CD4-positive, alpha-beta T cell treated with Interleukin-12 subunit alpha and Interleukin-12 subunit beta, for 1 hour (primary cell): ENCODE results near the gene HEATR9.
A peak's percentile ranks its signal among the peaks of the same experiment; 100 is the strongest.

Experiments
- DNase-seq: peaks from one replicate; pipeline ENCODE4 v3.0.0-alpha.2; 2020

Gene HEATR9

GRCh38 chr17:35856603-35857002 lies 12.1 kb downstream of the HEATR9 start:
- DNase-seq: no peak

- DNase-seq: no peak
Measured at GRCh38 chr17:35855965-35856364, 12.7 kb downstream of the HEATR9 start.

- DNase-seq: peak; percentile 74
Measured at GRCh38 chr17:35849469-35850348, 19.0 kb downstream of the HEATR9 start.

- no peak for DNase-seq
Measured at GRCh38 chr17:35847633-35848373, 20.9 kb downstream of the HEATR9 start.

- DNase-seq: no peak
Measured at GRCh38 chr17:35847006-35847405, 21.7 kb downstream of the HEATR9 start.

GRCh38 chr17:35846055-35846809 lies 22.5 kb downstream of the HEATR9 start:
- no peak for DNase-seq

- DNase-seq: no peak
Measured at GRCh38 chr17:35844547-35844946, 24.1 kb downstream of the HEATR9 start.

GRCh38 chr17:35843698-35844097 lies 25.0 kb downstream of the HEATR9 start:
- DNase-seq: no peak

- no peak for DNase-seq
Measured at GRCh38 chr17:35842239-35842638, 26.5 kb downstream of the HEATR9 start.

GRCh38 chr17:35841505-35841904 lies 27.2 kb downstream of the HEATR9 start:
- no peak for DNase-seq

- no peak for DNase-seq
Measured at GRCh38 chr17:35841101-35841500, 27.6 kb downstream of the HEATR9 start.

- DNase-seq: no peak
Measured at GRCh38 chr17:35825206-35825605, 43.5 kb downstream of the HEATR9 start.

- DNase-seq: no peak
Measured at GRCh38 chr17:35821308-35821707, 47.4 kb downstream of the HEATR9 start.

GRCh38 chr17:35819455-35819854 lies 49.2 kb downstream of the HEATR9 start:
- DNase-seq: no peak

- no peak for DNase-seq
Measured at GRCh38 chr17:35817196-35817595, 51.5 kb downstream of the HEATR9 start.

GRCh38 chr17:35816723-35817122 lies 52.0 kb downstream of the HEATR9 start:
- DNase-seq: no peak

- no peak for DNase-seq
Measured at GRCh38 chr17:35812456-35812855, 56.2 kb downstream of the HEATR9 start.

- DNase-seq: no peak
Measured at GRCh38 chr17:35811759-35812158, 56.9 kb downstream of the HEATR9 start.

- DNase-seq: no peak
Measured at GRCh38 chr17:35809855-35810461, 58.7 kb downstream of the HEATR9 start.

GRCh38 chr17:35808962-35809854 lies 59.5 kb downstream of the HEATR9 start, which contains the start of gene TAF15:
Gene TAF15, plus strand, starts transcription at chr17:35809484. Its CDS starts 86 bp downstream, at chr17:35809570.
- DNase-seq: peak; percentile 97

- DNase-seq: no peak
Measured at GRCh38 chr17:35808240-35808961, 60.3 kb downstream of the HEATR9 start.
